B cell (primary cell): ENCODE measurements around the gene PDXP. TPM values are rescaled to one million over a fixed set of nuclear protein-coding genes. Genes with fewer than 3 reads are reported as not detected.

Experiments used
- ATAC-seq: fragments of 200-7000 bp; cut with Tn5 transposase; one replicate; pipeline ENCODE4 v1.10.0; 2021; ENCODE audit warnings: low read depth, mild to moderate bottlenecking, moderate number of reproducible peaks, moderate library complexity
- CTCF ChIA-PET: fragments of 350-600 bp; sonication (Branson Sonifier 250); formaldehyde crosslinking; loops from one replicate; lab custom pipeline; 2021; ENCODE audit warnings: antibody characterized with exemption, inconsistent platforms; lab: Charles Lee
- POLR2A ChIA-PET: fragments of 350-600 bp; sonication (Branson Sonifier 250); formaldehyde crosslinking; loops from one replicate; lab custom pipeline; 2021; ENCODE audit warnings: antibody characterized with exemption; lab: Charles Lee
- DNase-seq: peaks from one replicate; pipeline ENCODE4 v3.0.0; 2013
- H2AFZ ChIP-seq: 2 replicates; pipeline ENCODE4 v1.6.1; 2012; ENCODE audit warnings: mild to moderate bottlenecking, low read depth, low read length; ENCODE audit not compliant: insufficient read depth, poor library complexity, severe bottlenecking
- H3K27ac ChIP-seq, 2 donors: 1 replicate in 1 of 2; 2 replicates in 1 of 2; pipeline ENCODE4 v1.5.1; 2012 to 2013; ENCODE audit warnings: low read length in 2 of 2, mild to moderate bottlenecking in 2 of 2, moderate library complexity in 1 of 2
- H3K27me3 ChIP-seq, 4 experiments: fragments of 200-600 bp in 1 of 4; sonication (generic) in 1 of 4; replicated peaks in 1 of 4; 1 replicate in 2 of 4; 2 replicates in 2 of 4; pipeline versions ENCODE4 v1.6.1 to v1.7.0; 2013 to 2016; ENCODE audit warnings: low read length in 3 of 4, mild to moderate bottlenecking in 2 of 4, mixed read lengths in 1 of 4, moderate library complexity in 1 of 4; ENCODE audit not compliant: insufficient read depth in 4 of 4, control insufficient read depth in 3 of 4; ENCODE audit errors: control extremely low read depth in 1 of 4
- H3K36me3 ChIP-seq, 2 experiments: replicated peaks in 1 of 2; 1 replicate in 1 of 2; 2 replicates in 1 of 2; pipeline versions ENCODE4 v1.6.1 to v1.7.1; 2013; ENCODE audit warnings: low read length in 1 of 2; ENCODE audit not compliant: insufficient read depth in 2 of 2, control insufficient read depth in 1 of 2; ENCODE audit errors: control extremely low read depth in 1 of 2, extremely low read depth in 1 of 2
- H3K4me1 ChIP-seq, 2 donors: fragments of 200-600 bp in 1 of 2; sonication (generic) in 1 of 2; 1 replicate in 1 of 2; 2 replicates in 1 of 2; pipeline versions ENCODE4 v1.5.1 to v1.6.1; 2013 to 2017; ENCODE audit warnings: low read length in 2 of 2; ENCODE audit not compliant: control insufficient read depth in 2 of 2, insufficient read depth in 2 of 2
- H3K4me2 ChIP-seq: replicated peaks from 2 replicates; pipeline ENCODE3; 2012; ENCODE audit warnings: mild to moderate bottlenecking, low read depth, low read length; ENCODE audit not compliant: poor library complexity, severe bottlenecking
- H3K4me3 ChIP-seq, 5 experiments: fragments of 200-600 bp in 1 of 5; sonication (generic) in 1 of 5; 1 replicate in 3 of 5; 2 replicates in 2 of 5; pipeline versions ENCODE4 v1.5.1 to v1.7.0; 2011 to 2016; ENCODE audit warnings: low read length in 4 of 5, mild to moderate bottlenecking in 4 of 5, low read depth in 2 of 5, control low read depth in 1 of 5, moderate library complexity in 1 of 5; ENCODE audit not compliant: insufficient read depth in 1 of 5; ENCODE audit errors: control extremely low read depth in 1 of 5, extremely low read depth in 1 of 5
- H3K79me2 ChIP-seq: fragments of 200-600 bp; sonication (generic); one replicate; pipeline ENCODE4 v1.6.0; 2016; ENCODE audit warnings: low read length; ENCODE audit not compliant: control insufficient read depth, insufficient read depth
- H3K9ac ChIP-seq: fragments of 200-600 bp; sonication (generic); 2 replicates; pipeline ENCODE4 v1.6.1; 2017; ENCODE audit warnings: mild to moderate bottlenecking, low read length, moderate library complexity
- H3K9me3 ChIP-seq, 3 donors: one replicate each; pipeline versions ENCODE4 v1.6.1 to v1.7.1; 2013; ENCODE audit warnings: low read length in 2 of 3; ENCODE audit not compliant: control insufficient read depth in 2 of 3, insufficient read depth in 1 of 3; ENCODE audit errors: control extremely low read depth in 1 of 3
- H4K20me1 ChIP-seq: 2 replicates; pipeline ENCODE4 v1.6.0; 2012; ENCODE audit warnings: mild to moderate bottlenecking, low read length; ENCODE audit not compliant: insufficient read depth, control insufficient read depth, poor library complexity, severe bottlenecking
- H3K27ac Mint-ChIP-seq: one replicate; pipeline ENCODE4 v1.8.0; 2021; ENCODE audit warnings: mixed read lengths
- H3K27me3 Mint-ChIP-seq: one replicate; pipeline ENCODE4 v1.8.0; 2021; ENCODE audit warnings: mixed read lengths
- H3K4me1 Mint-ChIP-seq: one replicate; pipeline ENCODE4 v1.8.0; 2021; ENCODE audit warnings: mixed read lengths
- H3K4me3 Mint-ChIP-seq: one replicate; pipeline ENCODE4 v1.8.0; 2021; ENCODE audit warnings: mixed read lengths
- H3K9me3 Mint-ChIP-seq: one replicate; pipeline ENCODE4 v1.8.0; 2022; ENCODE audit warnings: mixed read lengths; ENCODE audit not compliant: insufficient read depth
- EZH2 ChIP-seq: IDR thresholded peaks from 2 replicates; pipeline ENCODE4 v1.6.1; 2012; ENCODE audit warnings: borderline replicate concordance, low read depth, mild to moderate bottlenecking, moderate library complexity, low read length; ENCODE audit not compliant: insufficient read depth, poor library complexity, severe bottlenecking
- WGBS: methylation state at CpG from one replicate; pipeline ENCODE4 v1.1.5; 2013; ENCODE audit warnings: missing lambda C conversion rate; ENCODE audit not compliant: insufficient coverage; 5-methylcytosine and 5-hydroxymethylcytosine counted together
- intact Hi-C: fragments of 100-400 bp; cut with micrococcal nuclease; formaldehyde crosslinking; loops from one replicate; pipeline ENCODE4 v1.10.0; 2022
- polyA plus RNA-seq: library from polyadenylated mRNA; depleted of rRNA; stranded (reverse); fragments of >200 nt; gene quantifications from 2 replicates; pipeline ENCODE4 v1.2.3, GENCODE V29; 2012
- total RNA-seq, 2 donors: library from RNA; stranded (reverse); fragments of 120-200 nt in 1 of 2; gene quantifications; 1 replicate in 1 of 2; 2 replicates in 1 of 2; pipeline versions ENCODE4 v1.2.3 to v1.2.4, GENCODE V29; 2013 to 2022
- TF ChIP-seq, protein P1 (sequence below): fragments of 200-600 bp; IDR thresholded peaks from one replicate; pipeline ENCODE4 v1.8.0; 2022; ENCODE audit warnings: antibody characterized with exemption, mild to moderate bottlenecking

Gene PDXP
- total and polyA plus RNA-seq, 2 donors (not counting 1 experiment from before 2014, with no cell fraction given) = 16.6 to 17.5 TPM

DNA sequence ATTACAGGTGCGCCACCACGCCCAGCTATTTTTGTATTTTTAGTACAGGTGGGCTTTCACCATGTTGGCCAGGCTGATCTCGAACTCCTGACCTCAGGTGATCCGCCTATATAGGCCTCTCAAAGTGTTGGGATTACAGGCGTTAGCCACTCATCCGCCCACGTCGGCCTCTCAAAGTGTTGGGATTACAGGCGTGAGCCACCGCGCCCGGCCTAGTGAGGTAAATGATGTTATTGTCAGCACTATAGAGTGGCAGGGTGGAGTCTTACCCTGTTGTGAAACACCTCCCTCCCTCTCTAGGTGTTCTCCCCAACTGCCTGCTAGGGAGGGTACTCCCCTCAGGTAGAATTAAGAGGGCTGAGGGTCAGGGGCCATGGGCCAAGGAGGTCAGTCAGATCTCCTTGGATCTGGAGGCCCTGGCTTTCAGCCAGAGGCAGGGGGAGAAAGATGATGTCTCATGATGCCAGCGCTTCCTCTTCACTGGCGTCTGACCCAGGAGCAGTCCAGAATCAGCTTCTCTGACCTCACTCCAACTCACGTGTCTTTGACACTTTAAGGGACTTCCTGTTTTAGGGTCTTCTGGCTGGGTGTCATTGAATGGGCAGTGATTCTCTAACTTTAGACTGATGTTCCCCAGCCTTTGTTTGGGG is 47.9 kb upstream of the PDXP start:
- Histone ChIP-seq H3K36me3 (peaks cover 0 to 14% of the 10 kb centered on the region in 2 experiments), H3K27ac (peak overlapping the region in 1 of 2 donors; percentile 99), H2AFZ (no peak overlapping the region), H3K9ac (no peak overlapping the region), H3K4me2 (peak overlapping the region; percentile 92), H4K20me1 (peaks cover 9% of the 10 kb centered on the region), H3K79me2 (peaks cover 38% of the 10 kb centered on the region), H3K4me3 (no peak overlapping the region), H3K9me3 (no peaks in the 10 kb centered on the region), H3K4me1 (peaks cover 26 to 36% of the 10 kb centered on the region in 2 donors), H3K27me3 (peaks cover 0 to 2% (median 0%) of the 10 kb centered on the region in 4 experiments)
- Mint-ChIP-seq H3K27me3 (peaks cover 4% of the 10 kb centered on the region), H3K4me1 (peaks cover 33% of the 10 kb centered on the region), H3K4me3 (peak overlapping the region; percentile 96), H3K27ac (peak overlapping the region; percentile 70), H3K9me3 (no peaks in the 10 kb centered on the region)
- DNase-seq (peak; percentile 42), ATAC-seq (no peak)
- ChIA-PET POLR2A (interaction anchor here (2.7 to 4.5 kb wide), 3 partner anchors 16 to 65 kb away, joined by 15 to 43 read pairs (median 27); partner anchors contain the start of gene LGALS1), CTCF (interaction anchor here (0.7 to 30.7 kb wide), 4 partner anchors 25 to 71 kb away, joined by 3 to 620 read pairs (median 28); partner anchors contain the start of genes PDXP and SH3BP1)
- intact Hi-C loops = no loop called here
- WGBS = 80% methylated on average over 5 of the region's 15 CpGs
- TF ChIP-seq, protein P1, sequence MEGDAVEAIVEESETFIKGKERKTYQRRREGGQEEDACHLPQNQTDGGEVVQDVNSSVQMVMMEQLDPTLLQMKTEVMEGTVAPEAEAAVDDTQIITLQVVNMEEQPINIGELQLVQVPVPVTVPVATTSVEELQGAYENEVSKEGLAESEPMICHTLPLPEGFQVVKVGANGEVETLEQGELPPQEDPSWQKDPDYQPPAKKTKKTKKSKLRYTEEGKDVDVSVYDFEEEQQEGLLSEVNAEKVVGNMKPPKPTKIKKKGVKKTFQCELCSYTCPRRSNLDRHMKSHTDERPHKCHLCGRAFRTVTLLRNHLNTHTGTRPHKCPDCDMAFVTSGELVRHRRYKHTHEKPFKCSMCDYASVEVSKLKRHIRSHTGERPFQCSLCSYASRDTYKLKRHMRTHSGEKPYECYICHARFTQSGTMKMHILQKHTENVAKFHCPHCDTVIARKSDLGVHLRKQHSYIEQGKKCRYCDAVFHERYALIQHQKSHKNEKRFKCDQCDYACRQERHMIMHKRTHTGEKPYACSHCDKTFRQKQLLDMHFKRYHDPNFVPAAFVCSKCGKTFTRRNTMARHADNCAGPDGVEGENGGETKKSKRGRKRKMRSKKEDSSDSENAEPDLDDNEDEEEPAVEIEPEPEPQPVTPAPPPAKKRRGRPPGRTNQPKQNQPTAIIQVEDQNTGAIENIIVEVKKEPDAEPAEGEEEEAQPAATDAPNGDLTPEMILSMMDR = no peak
- TF ChIP-seq EZH2 = no peak

DNA sequence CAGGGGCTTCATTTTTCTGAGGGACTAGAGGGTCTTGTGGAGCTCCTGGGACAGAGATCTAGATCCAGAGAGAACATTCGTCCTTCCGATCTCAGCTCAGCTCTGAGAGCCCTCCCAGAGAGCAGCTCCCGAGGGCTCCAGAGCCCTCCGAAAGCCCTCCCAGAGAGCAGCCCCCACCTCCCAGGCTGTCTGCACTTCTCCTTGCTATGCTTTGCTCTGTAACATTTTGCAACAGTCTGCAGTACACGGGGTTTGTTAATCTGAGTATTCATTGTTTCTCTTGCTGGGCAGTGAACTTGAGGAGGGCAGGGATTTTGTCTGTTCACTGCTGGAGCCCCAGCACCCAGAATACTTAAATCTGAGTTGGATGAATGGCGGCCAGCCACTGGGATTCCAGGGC is 47.3 kb upstream of the PDXP start:
- no peak for ATAC-seq
- no peaks in the 10 kb centered on the region for H3K9me3 Mint-ChIP-seq
- Histone ChIP-seq H4K20me1 (peaks cover 9% of the 10 kb centered on the region), H3K9me3 (no peaks in the 10 kb centered on the region), H3K79me2 (peaks cover 38% of the 10 kb centered on the region), H3K36me3 (peaks cover 0 to 16% of the 10 kb centered on the region in 2 experiments), H3K4me1 (peaks cover 26 to 39% of the 10 kb centered on the region in 2 donors), H3K9ac (no peak overlapping the region), H3K27ac (peak overlapping the region in 1 of 2 donors; percentile 99), H2AFZ (no peak overlapping the region), H3K27me3 (no peaks in the 10 kb centered on the region), H3K4me3 (no peak overlapping the region), H3K4me2 (no peak overlapping the region)
- peak overlapping the region; percentile 70 for H3K27ac Mint-ChIP-seq
- H3K27me3 Mint-ChIP-seq = no peaks in the 10 kb centered on the region
- no peak for TF ChIP-seq EZH2
- TF ChIP-seq, protein P1 = no peak
- intact Hi-C loops = no loop called here
- no peak overlapping the region for H3K4me3 Mint-ChIP-seq
- peaks cover 35% of the 10 kb centered on the region for H3K4me1 Mint-ChIP-seq
- no peak for DNase-seq
- POLR2A ChIA-PET = interaction anchor here (0.8 kb wide), 1 partner anchor 75 kb away, joined by 3 read pairs; the partner anchor contains the start of gene NOL12
- CTCF ChIA-PET = interaction anchor here (1.4 to 30.7 kb wide), 2 partner anchors 24 to 70 kb away, joined by 4 to 620 read pairs; partner anchors contain the start of gene SH3BP1
- WGBS = 100% methylated on average over 4 of the region's 6 CpGs
